IMR-90 (cell line): Measurements from ENCODE around the gene SENP7. TPM values are rescaled to one million over a fixed set of nuclear protein-coding genes. Genes with fewer than 3 reads are reported as not detected.

Source experiments
- ATAC-seq: fragments of 200-7000 bp; cut with Tn5 transposase; 2 replicates; pipeline ENCODE4 v1.9.1; 2020; ENCODE audit warnings: low read depth, mild to moderate bottlenecking, moderate library complexity
- BruUV-seq: library from RNA; stranded (reverse); fragments of 400-500 nt; replicated peaks from 2 replicates; lab custom pipeline; 2021; lab: Mats Ljungman, UMichigan
- CTCF ChIA-PET: fragments of 300-600 bp; formaldehyde crosslinking; extraction: SDS; loops from one replicate; lab custom pipeline; 2021; ENCODE audit warnings: antibody characterized with exemption; lab: Yijun Ruan, JAX
- POLR2A ChIA-PET: fragments of 300-600 bp; sonication (Branson Sonifier 250); formaldehyde crosslinking; loops from one replicate; lab custom pipeline; 2022; ENCODE audit warnings: antibody characterized with exemption; ENCODE audit not compliant: unreplicated experiment; lab: Charles Lee
- DNase-seq: peaks from one replicate; pipeline ENCODE4 v3.0.0; 2013
- H2AFZ ChIP-seq: replicated peaks from 2 replicates; pipeline ENCODE3; 2013; ENCODE audit warnings: low read length, mild to moderate bottlenecking; ENCODE audit not compliant: poor library complexity
- H2AK5ac ChIP-seq: 2 replicates; pipeline ENCODE4 v1.6.1; 2013; ENCODE audit warnings: low read depth, low read length, inconsistent platforms
- H2AK9ac ChIP-seq: replicated peaks from 2 replicates; pipeline ENCODE3; 2013; ENCODE audit warnings: mild to moderate bottlenecking, low read depth, low read length, moderate library complexity; ENCODE audit not compliant: poor library complexity
- H2BK120ac ChIP-seq: 2 replicates; pipeline ENCODE4 v1.6.1; 2013; ENCODE audit warnings: low read depth, low read length, inconsistent platforms
- H2BK15ac ChIP-seq: 3 replicates; pipeline ENCODE4 v1.6.1; 2013; ENCODE audit warnings: low read depth, low read length, inconsistent platforms
- H2BK20ac ChIP-seq: 2 replicates; pipeline ENCODE4 v1.6.1; 2013; ENCODE audit warnings: low read depth, mild to moderate bottlenecking, inconsistent platforms, low read length, moderate library complexity
- H2BK5ac ChIP-seq: 2 replicates; pipeline ENCODE4 v1.6.1; 2013; ENCODE audit warnings: mild to moderate bottlenecking, low read depth, low read length, inconsistent platforms; ENCODE audit not compliant: poor library complexity, severe bottlenecking
- H3K14ac ChIP-seq: replicated peaks from 2 replicates; pipeline ENCODE4 v1.6.1; 2013; ENCODE audit warnings: low read depth, low read length, inconsistent platforms
- H3K18ac ChIP-seq: 2 replicates; pipeline ENCODE4 v1.6.1; 2013; ENCODE audit warnings: low read depth, low read length, control low read depth
- H3K23ac ChIP-seq: 2 replicates; pipeline ENCODE4 v1.6.1; 2013; ENCODE audit warnings: low read depth, low read length, inconsistent platforms
- H3K27ac ChIP-seq: 2 replicates; pipeline ENCODE4 v1.5.1; 2013; ENCODE audit warnings: mild to moderate bottlenecking, control low read depth, low read length; ENCODE audit not compliant: insufficient read depth
- H3K27me3 ChIP-seq: 2 replicates; pipeline ENCODE4 v1.6.1; 2013; ENCODE audit warnings: low read length; ENCODE audit not compliant: control insufficient read depth, insufficient read depth
- H3K36me3 ChIP-seq: 2 replicates; pipeline ENCODE4 v1.6.1; 2013; ENCODE audit warnings: low read length, mixed read lengths; ENCODE audit not compliant: control insufficient read depth, insufficient read depth
- H3K4ac ChIP-seq: 2 replicates; pipeline ENCODE4 v1.6.1; 2013; ENCODE audit warnings: low read depth, low read length, inconsistent platforms
- H3K4me1 ChIP-seq: 2 replicates; pipeline ENCODE4 v1.6.1; 2013; ENCODE audit warnings: low read length, mixed read lengths; ENCODE audit not compliant: control insufficient read depth, insufficient read depth
- H3K4me2 ChIP-seq: 2 replicates; pipeline ENCODE4 v1.6.1; 2013; ENCODE audit warnings: low read depth, mild to moderate bottlenecking, control low read depth, low read length, moderate library complexity
- H3K4me3 ChIP-seq: 2 replicates; pipeline ENCODE4 v1.5.1; 2013; ENCODE audit warnings: low read depth, mild to moderate bottlenecking, control low read depth, low read length, moderate library complexity; ENCODE audit not compliant: insufficient read depth
- H3K56ac ChIP-seq: 2 replicates; pipeline ENCODE4 v1.6.1; 2013; ENCODE audit warnings: low read length, inconsistent platforms; ENCODE audit not compliant: insufficient read depth; ENCODE audit errors: extremely low read depth
- H3K79me1 ChIP-seq, 2 experiments: 2 replicates each; pipeline ENCODE4 v1.6.1; 2013; ENCODE audit warnings: low read length in 2 of 2, inconsistent platforms in 1 of 2, low read depth in 1 of 2
- H3K9ac ChIP-seq: 2 replicates; pipeline ENCODE4 v1.6.1; 2013; ENCODE audit warnings: low read depth, low read length, control low read depth
- H3K9me1 ChIP-seq: 2 replicates; pipeline ENCODE4 v1.6.1; 2013; ENCODE audit warnings: low read length, inconsistent platforms; ENCODE audit not compliant: insufficient read depth
- H3K9me3 ChIP-seq: 2 replicates; pipeline ENCODE4 v1.6.1; 2013; ENCODE audit warnings: low read length; ENCODE audit not compliant: control insufficient read depth, insufficient read depth
- H4K20me1 ChIP-seq: 2 replicates; pipeline ENCODE4 v1.6.1; 2013; ENCODE audit warnings: low read length, inconsistent platforms; ENCODE audit not compliant: insufficient read depth
- H4K5ac ChIP-seq: 2 replicates; pipeline ENCODE4 v1.6.1; 2013; ENCODE audit warnings: mild to moderate bottlenecking, low read depth, low read length, control low read depth
- H4K8ac ChIP-seq, 2 experiments: 2 replicates each; pipeline ENCODE4 v1.6.1; 2013; ENCODE audit warnings: low read depth in 2 of 2, low read length in 2 of 2, control low read depth in 1 of 2, inconsistent platforms in 1 of 2
- H4K91ac ChIP-seq: 2 replicates; pipeline ENCODE4 v1.6.1; 2013; ENCODE audit warnings: low read depth, low read length, inconsistent platforms; ENCODE audit not compliant: insufficient read depth
- BHLHE40 ChIP-seq: fragments of 150-350 bp; IDR thresholded peaks from 2 replicates; pipeline ENCODE4 v1.6.1; 2016; ENCODE audit warnings: mild to moderate bottlenecking, low read depth, low read length
- CEBPB ChIP-seq: IDR thresholded peaks from 2 replicates; pipeline ENCODE4 v1.6.1; 2012; ENCODE audit warnings: low read depth, low read length, improper control_type of control experiment
- CHD1 ChIP-seq: IDR thresholded peaks from 2 replicates; pipeline ENCODE4 v1.6.1; 2012; ENCODE audit warnings: low read depth, low read length, improper control_type of control experiment
- CTCF ChIP-seq: conservative IDR thresholded peaks from 2 replicates; pipeline ENCODE4 v1.5.1; 2012; ENCODE audit warnings: mild to moderate bottlenecking, low read depth, low read length, improper control_type of control experiment
- ELK1 ChIP-seq: fragments of 150-350 bp; IDR thresholded peaks from 2 replicates; pipeline ENCODE4 v1.6.1; 2016; ENCODE audit warnings: low read depth, mild to moderate bottlenecking, low read length, moderate library complexity, borderline replicate concordance
- FOS ChIP-seq: fragments of 150-350 bp; IDR thresholded peaks from 2 replicates; pipeline ENCODE4 v1.6.1; 2016; ENCODE audit warnings: low read depth, low read length
- MAFK ChIP-seq: IDR thresholded peaks from 2 replicates; pipeline ENCODE4 v1.6.1; 2012; ENCODE audit warnings: low read depth, low read length, improper control_type of control experiment
- MAZ ChIP-seq: IDR thresholded peaks from 2 replicates; pipeline ENCODE4 v1.6.1; 2012; ENCODE audit warnings: low read depth, mild to moderate bottlenecking, low read length, improper control_type of control experiment, moderate library complexity, borderline replicate concordance
- MXI1 ChIP-seq: IDR thresholded peaks from 2 replicates; pipeline ENCODE4 v1.6.1; 2012; ENCODE audit warnings: low read depth, mild to moderate bottlenecking, low read length, moderate library complexity, borderline replicate concordance
- NFE2L2 ChIP-seq: fragments of 150-350 bp; IDR thresholded peaks from 2 replicates; pipeline ENCODE4 v1.6.1; 2016; ENCODE audit warnings: low read depth, mild to moderate bottlenecking, low read length
- POLR2A ChIP-seq: IDR thresholded peaks from 2 replicates; pipeline ENCODE4 v1.6.1; 2012; ENCODE audit warnings: mild to moderate bottlenecking, low read depth, low read length
- RAD21 ChIP-seq: IDR thresholded peaks from 2 replicates; pipeline ENCODE4 v1.6.1; 2012; ENCODE audit warnings: low read length, improper control_type of control experiment
- RCOR1 ChIP-seq: IDR thresholded peaks from 2 replicates; pipeline ENCODE4 v1.6.1; 2012; ENCODE audit warnings: mild to moderate bottlenecking, low read length, improper control_type of control experiment; ENCODE audit not compliant: insufficient replicate concordance
- RFX5 ChIP-seq: IDR thresholded peaks from 2 replicates; pipeline ENCODE4 v1.8.0; 2012; ENCODE audit warnings: low read depth, mild to moderate bottlenecking, low read length, moderate library complexity
- SMC3 ChIP-seq: fragments of 150-350 bp; IDR thresholded peaks from 2 replicates; pipeline ENCODE4 v1.6.1; 2016; ENCODE audit warnings: low read depth, mild to moderate bottlenecking, antibody characterized with exemption, low read length, moderate library complexity
- USF2 ChIP-seq: fragments of 150-350 bp; IDR thresholded peaks from 2 replicates; pipeline ENCODE4 v1.6.1; 2017; ENCODE audit warnings: mild to moderate bottlenecking, antibody characterized with exemption, low read length, low read depth
- WGBS, 2 experiments: methylation state at CpG; one replicate each; pipeline versions ENCODE4 v1.1.5 to v1.1.7; 2013; ENCODE audit warnings: missing lambda C conversion rate in 2 of 2; ENCODE audit not compliant: insufficient read length in 1 of 2; ENCODE audit errors: extremely low coverage in 2 of 2; 5-methylcytosine and 5-hydroxymethylcytosine counted together
- dilution Hi-C: fragments of 300-500 bp; cut with HindIII; formaldehyde crosslinking; loops from one replicate; pipeline ENCODE4 v1.14.3; 2018; ENCODE audit warnings: low sequenced_read_pairs; ENCODE audit not compliant: unreplicated experiment
- in situ Hi-C: fragments of 300-500 bp; cut with MboI; formaldehyde crosslinking; loops from 3 replicates; pipeline ENCODE4 v1.14.3; 2019; ENCODE audit warnings: low sequenced_read_pairs, inconsistent platforms, mixed read lengths
- intact Hi-C: fragments of 100-400 bp; cut with micrococcal nuclease; formaldehyde crosslinking; loops from 2 replicates; pipeline ENCODE4 v1.10.0; 2022
- polyA plus RNA-seq, 3 experiments: library from polyadenylated mRNA; depleted of rRNA; stranded (reverse); fragments of >200 nt; gene quantifications; 2 replicates each; pipeline ENCODE4 v1.2.3, GENCODE V29; 2012; ENCODE audit warnings: low replicate concordance in 1 of 3
- total RNA-seq: library from RNA; depleted of rRNA; stranded (reverse); fragments of >200 nt; gene quantifications from 2 replicates; pipeline ENCODE4 v1.2.3, GENCODE V29; 2012

SENP7 gene
- total and polyA plus RNA-seq, 2 of the 4 experiments (the other 2 are of a cell fraction), result 5.5 to 8.4 TPM

- Histone ChIP-seq H4K5ac (no peak overlapping the region), H3K4ac (no peak overlapping the region), H3K27ac (no peak overlapping the region), H3K4me1 (no peaks in the 10 kb centered on the region), H2AFZ (no peak overlapping the region), H4K91ac (no peak overlapping the region), H3K36me3 (no peaks in the 10 kb centered on the region), H3K9me1 (no peaks in the 10 kb centered on the region), H2AK5ac (no peak overlapping the region), H2BK120ac (no peak overlapping the region), H3K79me1 (peaks cover 0 to 4% of the 10 kb centered on the region in 2 experiments; a peak in 1 of 4 replicates), H3K27me3 (no peaks in the 10 kb centered on the region), H3K56ac (no peak overlapping the region), H3K9me3 (no peaks in the 10 kb centered on the region; the same call in 1 of the 2 replicates), H2AK9ac (no peak overlapping the region), H2BK20ac (no peak overlapping the region), H4K8ac (no peak overlapping the region), H3K18ac (no peak overlapping the region), H3K4me2 (no peak overlapping the region), H3K14ac (no peak overlapping the region), H4K20me1 (no peaks in the 10 kb centered on the region), H2BK5ac (no peak overlapping the region), H3K4me3 (no peak overlapping the region), H2BK15ac (no peak overlapping the region), H3K9ac (no peak overlapping the region), H3K23ac (no peak overlapping the region)
- intact Hi-C loops, result no loop called here
- in situ Hi-C loops, result no loop called here
- ATAC-seq (no peak), DNase-seq (no peak)
- dilution Hi-C loops, result no loop called here
- ChIA-PET CTCF (no interaction called here), POLR2A (no interaction called here)
- 63% methylated on average over 3 of the region's 6 CpGs; no CpG with 5 or more reads in 1 of the 2 experiments for WGBS, 2 experiments
- no TSS peak for BruUV-seq
- TF ChIP-seq NFE2L2 (no peak), CEBPB (no peak), RCOR1 (no peak), RAD21 (no peak), CHD1 (no peak), POLR2A (no peak), RFX5 (no peak), USF2 (no peak), CTCF (no peak), MAZ (no peak), ELK1 (no peak), BHLHE40 (no peak), MXI1 (no peak), MAFK (no peak), SMC3 (no peak), FOS (no peak)
These were observed 98.9 kb downstream of the SENP7 start for GRCh38 chr3:101414121-101414520.
